DMS53 (cell line): ENCODE results near the gene MOGAT1.
"Not testable (repeated sequence)": the region's sequence is repeated elsewhere in the genome, so short reads cannot be mapped to it uniquely, and the experiment has no call there.

Experiments used
- DNase-seq: peaks from one replicate; lab custom pipeline; 2025; lab: John Stamatoyannopoulos, UW

MOGAT1 gene

DNA sequence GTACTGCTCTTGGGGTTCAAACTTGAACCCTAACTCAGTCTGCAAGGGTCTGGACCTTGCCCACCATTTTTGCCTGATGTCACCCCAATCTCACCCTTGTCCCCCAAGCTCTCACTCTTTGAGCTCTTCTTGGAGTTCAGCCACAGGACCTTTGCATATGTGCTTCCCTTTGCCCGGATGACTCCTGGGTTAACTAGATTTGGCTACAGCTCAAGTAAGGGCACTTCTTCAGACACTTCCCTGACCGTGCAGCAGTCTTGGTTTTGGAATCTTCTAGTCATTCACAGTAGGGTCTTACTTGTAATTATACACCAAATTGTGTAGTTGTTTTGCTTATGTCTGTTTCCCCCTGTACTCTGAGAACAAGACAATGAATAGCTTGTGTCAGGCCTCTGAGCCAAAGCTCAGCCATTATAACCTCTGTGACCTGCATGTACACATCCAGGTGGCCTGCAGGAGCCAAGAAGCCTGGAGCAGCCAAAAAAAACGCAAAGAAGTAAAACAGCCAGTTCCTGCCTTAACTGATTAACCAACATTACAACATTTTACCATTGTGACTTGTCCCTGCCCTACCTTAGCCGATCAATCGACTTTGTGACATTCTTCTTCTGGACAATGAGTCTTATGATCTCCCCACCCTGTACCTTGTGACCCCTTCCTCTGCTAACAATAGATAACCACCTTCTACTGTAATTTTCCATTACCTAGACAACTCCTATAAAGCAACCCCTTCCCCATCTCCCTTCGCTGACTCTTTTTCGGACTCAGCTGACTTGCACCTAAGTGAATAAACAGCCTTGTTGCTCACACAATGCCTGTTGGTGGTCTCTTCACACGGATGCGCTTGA is 1.0 kb upstream of the MOGAT1 start:
- DNase-seq, result no peak

DNA sequence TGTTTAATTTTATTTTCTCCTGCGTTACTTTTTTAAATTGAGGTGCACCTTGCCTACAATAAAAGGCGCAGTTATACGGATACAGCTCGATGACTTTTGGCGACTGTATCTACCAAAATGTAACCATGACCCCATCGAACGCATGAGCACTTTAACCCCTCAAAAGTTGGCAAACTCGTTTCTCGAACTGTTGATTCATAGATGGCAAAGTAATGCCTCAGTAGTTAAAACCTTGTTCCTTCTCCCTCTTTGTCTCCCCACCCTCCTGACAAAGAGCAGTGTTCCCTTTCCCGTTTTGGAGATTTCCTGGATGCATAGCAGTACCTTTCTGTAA is 577 bp downstream of the MOGAT1 start:
- DNase-seq, result peak; percentile 41

DNA sequence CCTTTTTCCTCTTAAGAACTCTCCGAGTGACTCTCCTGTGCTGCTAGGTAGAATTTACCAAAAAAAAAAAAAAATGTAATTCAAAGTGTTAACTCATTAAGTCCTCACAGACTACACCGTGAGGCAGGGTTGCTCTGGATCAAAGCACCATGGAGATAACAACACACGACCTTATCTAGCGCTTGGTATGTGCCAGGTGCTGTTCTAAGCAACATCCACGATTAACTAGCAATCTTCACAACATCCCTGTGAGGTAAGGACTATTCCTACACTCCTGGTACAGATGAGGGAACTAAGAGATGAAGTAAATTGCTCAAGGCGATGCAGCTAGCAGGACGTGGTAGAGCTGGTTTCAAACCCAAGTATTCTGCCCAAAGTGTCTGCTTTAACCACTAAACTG is 1.8 kb downstream of the MOGAT1 start:
- no peak for DNase-seq

DNA sequence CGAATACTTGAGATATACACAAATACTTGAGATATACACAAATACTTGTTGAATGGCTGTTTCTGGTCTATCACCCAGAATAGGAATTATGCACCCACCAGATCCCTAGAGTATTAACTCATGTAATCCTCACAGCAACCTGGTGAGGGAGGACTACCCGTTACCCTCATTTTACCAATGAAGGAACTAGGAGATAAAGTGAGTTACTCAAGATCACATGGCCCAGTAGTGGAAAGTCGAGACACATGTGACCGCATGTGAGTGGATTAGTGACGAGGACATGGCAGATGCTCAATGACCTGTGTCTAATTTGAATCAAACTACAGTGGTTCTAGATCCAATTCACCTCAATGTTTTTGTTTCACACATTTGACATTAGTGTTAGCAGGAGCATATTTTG is 2.4 kb downstream of the MOGAT1 start:
- peak; percentile 6 for DNase-seq

DNA sequence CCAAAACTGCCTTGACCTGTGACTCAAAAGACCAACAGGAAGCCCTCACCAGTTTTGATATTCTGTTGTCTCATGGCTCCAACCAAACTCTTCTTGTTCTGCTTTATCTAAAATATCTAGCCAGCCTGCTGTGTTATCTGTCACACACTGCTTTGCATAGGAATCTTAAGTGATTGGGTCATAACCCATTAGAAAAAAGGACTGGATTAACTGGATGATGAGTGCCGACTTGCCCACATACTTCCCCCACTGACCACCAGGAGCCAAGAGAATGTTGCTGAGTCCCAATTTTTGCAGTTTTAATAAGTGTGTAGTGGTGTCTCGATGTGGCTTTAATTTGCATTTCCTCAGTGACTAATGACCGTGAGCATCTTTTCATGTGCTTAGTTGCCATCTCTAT is 6.5 kb downstream of the MOGAT1 start:
- DNase-seq, result no peak

DNA sequence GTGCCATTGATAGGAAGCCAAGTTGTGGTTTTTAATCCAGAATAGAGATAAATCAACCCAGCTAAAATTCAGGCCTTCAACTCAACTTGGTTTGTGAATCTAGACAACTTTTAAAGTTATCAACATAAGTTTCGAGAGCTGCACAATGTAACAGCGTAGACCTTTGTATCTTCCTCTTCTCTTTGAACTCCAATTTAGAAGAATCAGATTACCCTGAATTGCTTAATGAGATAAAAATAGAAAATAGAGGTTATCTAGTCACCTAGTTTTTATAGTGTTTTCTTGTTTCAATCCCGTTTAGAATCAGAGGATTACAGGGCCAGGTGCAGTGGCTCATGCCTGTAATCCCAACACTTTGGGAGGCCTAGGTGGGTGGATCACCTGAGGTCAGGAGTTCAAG is 12.3 kb downstream of the MOGAT1 start:
- no peak for DNase-seq

DNA sequence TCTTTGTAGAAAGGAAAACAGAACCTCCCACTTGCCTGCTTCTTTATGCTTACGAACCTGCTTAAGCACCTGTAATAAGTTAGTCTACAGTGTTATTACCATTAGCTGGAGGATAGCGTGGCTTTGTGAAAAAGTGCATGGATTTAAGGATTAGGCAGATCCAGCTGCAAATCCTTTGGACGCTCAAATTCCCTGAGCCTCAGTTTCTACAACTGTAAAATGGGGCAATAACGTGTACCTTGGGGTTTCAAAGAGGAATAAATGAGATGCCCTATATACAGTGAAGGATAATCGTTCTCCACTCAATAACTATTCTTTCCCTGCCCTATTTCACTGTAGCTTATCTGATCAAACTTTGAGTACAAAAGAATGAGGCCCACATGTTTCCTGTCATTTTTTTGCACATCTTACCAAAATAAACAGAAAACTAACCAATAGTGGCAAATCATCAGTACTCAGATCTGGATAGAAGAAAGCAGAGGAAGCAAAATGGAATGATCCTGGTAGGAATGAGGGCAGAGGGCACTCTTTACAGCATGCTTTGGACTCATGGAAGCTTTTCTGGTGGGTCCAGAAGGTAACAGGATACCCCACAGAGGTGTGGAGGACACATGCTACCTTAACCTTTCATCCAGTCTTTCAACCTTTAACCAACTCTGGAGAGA is 14.8 kb downstream of the MOGAT1 start:
- no peak for DNase-seq

DNA sequence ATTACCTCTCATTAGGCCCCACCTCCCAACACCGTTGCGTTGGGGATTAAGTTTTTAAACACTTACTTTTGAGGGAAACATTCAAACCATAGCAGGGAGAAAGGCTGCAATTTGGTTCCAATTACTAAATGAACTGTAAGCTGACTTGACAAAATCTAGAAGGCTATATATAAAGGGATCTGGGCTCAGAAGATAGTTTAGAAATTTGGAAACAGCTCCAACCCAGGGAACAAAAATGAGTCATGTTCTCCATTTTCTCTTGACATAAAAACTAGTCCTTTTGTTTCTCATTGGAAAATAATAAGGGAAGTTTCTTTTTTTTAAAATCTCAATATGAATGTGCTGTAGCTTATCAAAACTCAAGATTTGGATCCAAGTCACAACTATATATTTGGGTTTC is 17.5 kb downstream of the MOGAT1 start:
- DNase-seq, result no peak

DNA sequence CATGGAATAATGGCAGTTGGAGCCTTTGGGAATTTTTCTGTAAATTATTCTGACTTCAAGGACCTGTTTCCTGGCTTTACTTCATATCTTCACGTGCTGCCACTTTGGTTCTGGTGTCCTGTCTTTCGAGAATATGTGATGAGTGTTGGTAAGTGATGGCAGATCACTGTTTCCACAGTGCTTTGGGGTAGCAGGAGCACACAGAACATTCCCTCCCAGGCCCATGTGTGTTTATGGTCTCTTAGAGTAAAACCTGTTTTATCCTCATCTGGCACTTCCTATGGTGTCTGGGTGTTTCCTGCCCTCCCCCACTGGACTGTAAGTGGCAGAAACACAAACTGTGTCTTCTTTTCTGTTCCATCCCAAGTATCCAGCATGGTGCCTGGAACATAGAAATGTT is 17.9 kb downstream of the MOGAT1 start:
- no peak for DNase-seq

DNA sequence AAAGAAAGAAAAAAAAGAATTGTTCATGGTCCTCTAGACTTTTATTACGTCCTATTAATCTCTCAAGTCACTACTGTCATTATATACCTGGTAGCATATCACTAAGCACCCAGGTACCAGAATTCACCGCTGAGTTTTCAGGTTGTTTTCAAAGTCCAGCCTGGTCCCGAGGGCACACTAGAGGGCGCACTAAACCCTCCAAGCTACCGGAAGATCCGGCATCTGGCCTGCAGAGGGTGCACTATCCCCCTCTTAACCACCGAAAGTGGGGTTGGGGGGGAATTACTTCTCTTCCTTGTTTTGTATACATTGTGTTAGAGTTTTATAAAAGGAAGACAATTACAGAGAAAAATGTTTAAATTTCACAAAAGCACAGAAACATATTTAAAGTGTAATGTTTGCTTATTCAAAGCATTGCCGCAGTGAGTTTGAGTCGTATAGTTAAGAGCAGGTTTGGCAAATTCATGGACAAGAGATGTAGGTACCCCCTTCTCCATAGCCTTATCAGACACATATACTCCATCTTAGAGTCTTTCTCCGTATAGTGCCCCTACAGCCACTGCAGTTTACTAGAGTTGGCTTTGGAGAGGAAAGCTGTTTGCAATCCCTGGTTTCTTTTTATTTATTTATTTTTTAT is 19.2 kb downstream of the MOGAT1 start:
- DNase-seq, result peak; percentile 87

DNA sequence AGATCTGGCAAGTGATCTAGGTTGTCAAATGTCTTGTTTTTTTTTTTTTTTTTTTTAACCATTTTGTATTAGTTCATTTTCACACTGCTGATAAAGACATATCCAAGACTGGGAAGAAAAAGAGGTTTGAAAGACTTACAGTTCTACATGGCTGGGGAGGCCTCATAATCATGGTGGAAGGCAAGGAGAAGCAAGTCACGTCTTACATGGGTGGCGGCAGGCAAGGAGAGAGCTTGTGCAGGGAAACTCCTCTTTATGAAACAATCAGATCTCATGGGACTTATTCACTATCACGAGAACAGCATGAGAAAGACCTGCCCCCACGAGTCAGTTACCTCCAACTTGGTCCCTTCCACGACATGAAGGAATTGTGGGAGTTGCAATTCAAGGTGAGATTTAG is 22.0 kb downstream of the MOGAT1 start:
- DNase-seq, result not testable (repeated sequence)

DNA sequence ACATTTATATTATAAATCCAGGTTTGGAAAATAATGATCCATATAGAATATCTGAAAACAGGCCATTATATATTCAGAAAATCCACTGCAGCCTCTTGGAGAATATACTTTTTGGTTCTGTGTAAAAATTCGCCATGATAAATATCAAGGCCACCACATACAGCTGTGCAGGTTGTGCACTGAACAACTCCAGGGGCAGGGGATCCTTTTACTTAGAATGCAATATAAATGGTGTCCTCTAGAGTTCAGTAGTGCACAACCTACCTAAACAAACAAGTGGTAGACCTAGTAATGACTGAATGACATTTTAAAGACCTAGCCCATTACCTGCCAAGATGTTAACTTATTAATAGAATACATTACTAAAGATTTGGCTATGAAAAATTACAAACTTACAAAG is 22.4 kb downstream of the MOGAT1 start:
- DNase-seq, result peak; percentile 40

DNA sequence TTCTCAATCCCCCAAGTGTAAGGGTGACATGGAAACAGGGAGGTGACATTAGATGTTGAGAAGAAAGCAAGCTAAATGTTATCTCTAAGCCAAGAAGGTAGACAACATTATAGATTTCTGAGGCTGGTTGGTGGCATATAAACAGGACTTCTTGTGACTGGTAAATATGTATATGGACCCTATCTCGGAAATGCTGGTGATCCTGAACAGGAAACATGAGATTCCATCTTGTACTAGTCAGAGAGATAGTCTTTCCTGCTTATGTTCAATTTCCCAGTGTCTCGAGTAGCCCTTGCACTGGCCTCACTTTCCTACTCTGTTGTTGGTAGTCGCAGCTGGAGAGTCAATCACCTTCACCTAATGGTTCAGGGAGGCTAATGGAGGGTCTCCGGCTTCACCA is 26.8 kb downstream of the MOGAT1 start:
- no peak for DNase-seq

DNA sequence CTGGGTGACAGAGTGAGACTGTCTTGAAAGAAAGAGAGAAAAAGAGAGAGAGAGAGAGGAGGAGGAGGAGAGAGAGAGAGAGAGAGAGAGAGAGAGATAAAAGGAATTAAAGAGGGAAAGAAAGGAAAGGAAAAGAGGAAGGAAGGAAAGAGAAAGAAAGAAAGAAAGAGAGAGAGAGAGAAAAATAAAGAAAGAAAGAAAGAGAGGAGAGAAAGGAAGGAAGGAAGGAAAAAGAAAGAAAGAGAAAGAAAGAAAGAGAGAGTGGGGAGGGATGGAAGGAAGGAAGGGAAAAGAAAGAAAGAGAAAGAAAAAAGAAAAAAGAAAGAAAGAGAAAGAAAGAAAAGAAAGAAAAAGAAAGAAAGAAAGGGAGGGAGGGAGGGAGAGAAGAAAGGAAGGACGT is 29.8 kb downstream of the MOGAT1 start:
- no peak for DNase-seq

DNA sequence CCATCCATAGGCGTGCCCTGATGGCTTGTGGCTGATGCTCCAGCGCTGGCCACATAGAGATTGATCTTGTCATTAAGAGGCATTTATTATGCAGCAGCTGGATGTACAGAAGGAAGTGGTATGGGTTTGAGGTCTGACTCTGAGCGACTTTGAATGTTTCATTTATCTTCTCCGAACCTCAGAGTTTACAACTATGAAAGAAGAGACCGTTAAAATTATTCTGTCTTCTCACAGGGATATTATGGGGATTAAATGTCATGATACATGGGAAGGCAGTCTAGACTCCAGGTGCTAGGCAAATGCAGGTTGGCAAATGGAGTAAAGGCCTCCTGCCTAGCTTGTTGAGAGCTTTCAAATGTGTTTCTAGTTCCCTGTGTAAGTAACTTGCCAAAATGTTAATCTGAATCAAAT is 30.3 kb downstream of the MOGAT1 start:
- DNase-seq, result no peak

DNA sequence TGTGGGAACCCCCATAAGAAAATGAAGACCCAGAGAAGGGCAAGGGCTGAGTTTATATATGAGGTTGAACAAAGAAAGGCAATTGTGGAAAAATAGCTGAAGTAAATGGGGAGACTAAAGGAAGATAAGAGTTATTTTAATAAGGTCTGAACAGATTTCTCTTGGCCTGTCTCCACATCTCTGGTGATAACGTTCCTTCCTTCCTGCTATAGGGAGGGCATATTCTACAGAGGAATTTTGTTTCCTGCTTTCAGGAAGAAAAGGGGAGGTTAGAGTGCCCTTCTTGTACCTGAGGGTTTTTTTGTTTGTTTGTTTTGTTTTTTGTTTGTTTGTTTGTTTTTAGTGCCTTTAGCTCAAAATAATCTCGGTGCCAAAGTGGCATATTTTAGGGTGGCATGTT is 31.6 kb downstream of the MOGAT1 start:
- DNase-seq, result no peak

DNA sequence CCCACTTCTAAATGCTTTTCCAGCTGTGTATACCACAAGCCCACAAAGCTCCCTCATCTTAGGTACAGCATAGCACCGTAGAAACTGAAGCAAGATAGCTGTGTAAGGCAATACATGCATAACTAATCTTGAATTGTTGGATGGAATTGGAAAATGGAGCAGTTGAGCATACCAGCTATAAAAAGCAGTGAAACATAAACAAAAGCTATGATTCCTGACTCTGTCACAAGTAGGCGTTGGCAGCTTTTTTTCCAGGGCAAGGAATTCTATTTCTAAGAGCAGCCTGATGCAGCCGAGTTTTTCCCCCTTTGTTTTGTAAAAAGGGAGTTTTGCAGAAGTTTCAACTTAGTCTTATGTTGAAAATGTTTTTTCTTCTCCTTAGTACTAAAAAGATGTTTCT is 32.4 kb downstream of the MOGAT1 start:
- no peak for DNase-seq

DNA sequence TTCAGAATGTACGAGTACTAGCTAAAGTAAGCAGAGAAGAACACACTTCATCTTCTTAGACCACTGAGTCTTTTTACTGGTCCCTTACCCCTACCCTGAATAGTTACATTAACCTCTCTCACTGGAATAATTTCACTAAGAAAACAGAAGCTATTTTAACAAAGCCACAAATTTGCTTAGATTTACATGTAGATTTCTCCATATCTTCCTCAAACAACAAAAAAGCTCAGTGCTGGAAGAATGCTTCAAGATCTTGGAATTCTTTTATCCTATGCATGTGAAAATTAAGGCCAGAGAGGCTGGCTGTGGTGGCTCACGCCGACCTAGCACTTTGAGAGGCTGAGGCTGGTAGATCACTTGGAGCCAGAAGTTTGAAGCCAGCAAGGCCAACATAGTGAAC is 35.2 kb downstream of the MOGAT1 start:
- no peak for DNase-seq

DNA sequence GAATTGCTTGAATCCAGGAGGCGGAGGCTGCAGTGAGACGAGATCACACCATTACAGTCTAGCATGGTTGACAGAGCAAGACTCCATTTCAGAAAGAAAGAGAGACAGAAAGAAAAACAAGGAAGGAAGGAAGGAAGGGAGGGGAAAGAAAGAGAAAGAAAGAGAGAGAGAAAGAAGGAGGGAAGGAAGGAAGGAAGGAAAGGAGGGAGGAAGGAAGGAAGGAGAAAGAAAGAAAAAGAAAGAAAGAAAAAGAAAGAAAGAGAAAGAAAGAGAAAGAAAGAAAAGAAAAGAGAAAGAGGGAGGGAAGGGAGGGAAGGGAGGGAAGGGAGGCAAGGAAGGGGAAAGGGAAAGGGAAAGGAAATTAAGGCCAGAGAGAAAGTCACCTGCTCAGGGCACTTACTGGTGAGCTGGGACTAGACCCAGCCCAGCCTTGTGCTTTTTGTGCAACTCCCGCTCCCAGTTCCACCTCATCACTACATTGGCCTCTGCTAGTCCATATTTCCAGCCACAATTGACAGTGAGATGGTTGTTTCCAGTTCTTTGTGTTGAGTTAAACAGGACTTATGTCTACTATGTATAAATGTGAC is 35.7 kb downstream of the MOGAT1 start:
- DNase-seq, result no peak

DNA sequence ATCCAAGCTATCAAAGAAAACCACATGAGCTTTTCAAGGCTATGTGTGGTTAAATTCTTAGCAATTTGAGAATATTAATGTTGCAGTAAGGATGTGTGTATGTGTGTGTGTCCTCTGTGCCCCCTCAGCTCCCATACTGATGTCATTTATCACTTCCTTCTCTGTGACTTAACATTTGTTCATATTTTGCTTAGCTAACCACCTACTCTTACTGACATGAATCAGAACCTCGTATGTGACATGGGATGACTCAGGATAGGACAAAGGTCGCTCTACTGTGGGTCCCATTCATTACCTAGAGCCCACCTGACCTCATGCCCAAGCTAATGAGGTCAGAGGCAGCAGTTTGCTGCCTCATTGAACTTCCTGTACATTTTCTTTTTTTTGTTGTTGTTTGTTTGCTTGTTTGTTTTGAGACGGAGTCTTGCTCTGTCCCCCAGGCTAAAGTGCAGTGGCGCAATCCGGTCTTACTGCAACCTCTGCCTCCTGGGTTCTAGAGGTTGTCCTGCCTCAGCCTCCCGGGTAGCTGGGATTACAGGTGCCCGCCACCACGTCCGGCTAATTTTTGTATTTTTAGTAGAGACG is 36.3 kb downstream of the MOGAT1 start:
- DNase-seq, result peak; percentile 37

DNA sequence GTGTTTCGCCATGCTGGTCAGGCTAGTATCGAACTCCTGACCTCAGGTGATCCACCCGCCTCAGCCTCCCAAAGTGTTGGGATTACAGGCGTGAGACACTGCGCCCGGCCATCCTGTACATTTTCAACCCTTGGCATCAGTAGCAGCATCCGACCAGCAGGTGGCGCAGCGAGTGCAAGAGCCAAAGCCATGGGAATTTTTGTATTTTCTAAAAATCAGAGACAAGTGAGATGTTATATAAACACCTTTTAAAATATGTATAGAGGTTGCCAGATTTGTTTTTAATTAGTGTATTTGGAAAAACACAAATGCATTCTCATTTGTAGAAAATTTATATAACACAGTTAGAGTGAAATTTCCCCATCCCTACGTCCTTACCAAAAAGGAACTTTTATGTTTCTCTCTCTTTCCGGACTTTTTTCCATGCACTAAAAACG is 36.8 kb downstream of the MOGAT1 start:
- DNase-seq, result peak; percentile 80

DNA sequence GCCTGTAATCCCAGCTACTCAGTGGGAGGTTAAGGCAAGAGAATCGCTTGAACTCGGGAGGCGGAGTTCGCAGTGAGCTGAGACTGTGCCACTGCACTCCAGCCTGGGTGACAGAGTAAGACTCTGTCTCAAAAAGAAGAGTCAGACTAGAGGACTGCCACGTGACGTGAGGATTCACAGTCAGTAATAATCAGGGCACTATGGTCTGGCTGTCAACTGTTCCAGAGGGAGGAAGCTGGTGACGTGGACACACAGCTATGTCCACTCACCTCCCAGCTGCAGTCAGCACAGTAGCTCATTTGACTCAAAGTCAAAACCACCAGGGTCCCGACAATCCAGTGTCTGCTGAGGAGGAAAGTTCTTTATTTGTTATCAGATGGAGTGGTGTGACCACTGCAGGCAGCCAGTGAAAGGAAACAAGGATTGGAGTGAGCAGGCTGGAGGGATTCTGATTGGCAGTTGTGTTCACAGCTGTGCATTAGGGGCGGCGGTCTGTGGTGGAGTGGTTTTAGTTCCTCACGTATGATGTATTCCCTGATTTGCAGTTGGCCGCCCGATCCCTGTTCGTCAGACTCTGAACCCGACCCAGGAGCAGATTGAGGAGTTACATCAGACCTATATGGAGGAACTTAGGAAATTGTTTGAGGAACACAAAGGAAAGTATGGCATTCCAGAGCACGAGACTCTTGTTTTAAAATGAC is 37.9 kb downstream of the MOGAT1 start:
- DNase-seq, result peak; percentile 96
